PC-3 (cell line): ENCODE data around the gene RBFOX2. TPM values are rescaled to one million over a fixed set of nuclear protein-coding genes. Genes with fewer than 3 reads are reported as not detected.
A peak's percentile ranks its signal among the peaks of the same experiment; 100 is the strongest.
"Not testable (repeated sequence)": the region's sequence is repeated elsewhere in the genome, so short reads cannot be mapped to it uniquely, and the experiment has no call there.

Experiments used
- ATAC-seq: fragments of 200-7000 bp; cut with Tn5 transposase; 2 replicates; pipeline ENCODE4 v1.9.1; 2020; ENCODE audit warnings: mild to moderate bottlenecking, moderate library complexity
- BruUV-seq: library from RNA; stranded (reverse); fragments of 400-500 nt; replicated peaks from 2 replicates; lab custom pipeline; 2021; lab: Mats Ljungman, UMichigan
- CTCF ChIA-PET: fragments of 300-600 bp; sonication (Branson Sonifier 250); formaldehyde crosslinking; loops from one replicate; lab custom pipeline; 2022; ENCODE audit warnings: antibody characterized with exemption; lab: Charles Lee
- POLR2A ChIA-PET: fragments of 300-600 bp; sonication (Branson Sonifier 250); formaldehyde crosslinking; loops from one replicate; lab custom pipeline; 2022; ENCODE audit warnings: antibody characterized with exemption; ENCODE audit not compliant: unreplicated experiment; lab: Charles Lee
- DNase-seq: peaks from one replicate; pipeline ENCODE4 v3.0.0-alpha.2; 2015
- H2AFZ ChIP-seq: fragments of 300-600 bp; sonication (generic); 2 replicates; pipeline ENCODE4 v1.6.0; 2016; ENCODE audit warnings: antibody characterized with exemption, low read length
- H3F3A ChIP-seq: fragments of 300-600 bp; sonication (generic); one replicate; pipeline ENCODE4 v1.6.0; 2017; ENCODE audit warnings: antibody characterized with exemption, low read length, control low read depth, mild to moderate bottlenecking; ENCODE audit not compliant: unreplicated experiment
- H3K27ac ChIP-seq: fragments of 300-600 bp; sonication (generic); 2 replicates; pipeline ENCODE4 v1.5.1; 2016; ENCODE audit warnings: mild to moderate bottlenecking, low read length
- H3K27me3 ChIP-seq: fragments of 300-600 bp; sonication (generic); 2 replicates; pipeline ENCODE4 v1.6.1; 2016; ENCODE audit warnings: low read length, mixed read lengths
- H3K36me3 ChIP-seq: fragments of 300-600 bp; sonication (generic); 2 replicates; pipeline ENCODE4 v1.6.1; 2016; ENCODE audit warnings: low read depth, mixed run types, low read length, mixed read lengths
- H3K4me1 ChIP-seq: fragments of 300-600 bp; sonication (generic); 2 replicates; pipeline ENCODE4 v1.5.1; 2016; ENCODE audit warnings: low read length; ENCODE audit not compliant: insufficient read depth
- H3K4me2 ChIP-seq: fragments of 300-600 bp; sonication (generic); 2 replicates; pipeline ENCODE4 v1.6.0; 2016; ENCODE audit warnings: low read length
- H3K4me3 ChIP-seq: fragments of 300-600 bp; sonication (generic); 2 replicates; pipeline ENCODE4 v1.5.1; 2016; ENCODE audit warnings: mild to moderate bottlenecking, low read length, mixed read lengths
- H3K79me2 ChIP-seq: fragments of 300-600 bp; sonication (generic); 2 replicates; pipeline ENCODE4 v1.6.1; 2017; ENCODE audit warnings: low read length, mixed read lengths
- H3K9ac ChIP-seq: fragments of 300-600 bp; sonication (generic); 2 replicates; pipeline ENCODE4 v1.6.0; 2016; ENCODE audit warnings: mild to moderate bottlenecking, low read length
- H3K9me2 ChIP-seq: fragments of 300-600 bp; sonication (generic); replicated peaks from 2 replicates; pipeline ENCODE4 v1.6.1; 2016; ENCODE audit warnings: mixed run types, low read length, mixed read lengths
- H3K9me3 ChIP-seq: fragments of 300-600 bp; sonication (generic); 2 replicates; pipeline ENCODE4 v1.6.1; 2016; ENCODE audit warnings: low read length, mixed read lengths
- H4K20me1 ChIP-seq: fragments of 300-600 bp; sonication (generic); 2 replicates; pipeline ENCODE4 v1.6.1; 2016; ENCODE audit warnings: low read length, mixed read lengths
- EZH2 ChIP-seq: fragments of 300-600 bp; sonication (generic); IDR thresholded peaks from one replicate; pipeline ENCODE4 v1.6.1; 2017; ENCODE audit warnings: antibody characterized with exemption, mild to moderate bottlenecking, low read length; ENCODE audit not compliant: unreplicated experiment
- EZH2phosphoT487 ChIP-seq: fragments of 300-600 bp; sonication (generic); IDR thresholded peaks from 2 replicates; pipeline ENCODE4 v1.6.1; 2018; ENCODE audit warnings: mild to moderate bottlenecking, antibody characterized with exemption, low read length, borderline replicate concordance
- intact Hi-C: fragments of 100-400 bp; cut with micrococcal nuclease; formaldehyde crosslinking; loops from 2 replicates; pipeline ENCODE4 v1.9.0; 2023
- total RNA-seq: library from RNA; depleted of rRNA; stranded (reverse); fragments of >200 nt; gene quantifications from 2 replicates; pipeline ENCODE4 v1.2.3, GENCODE V29; 2014
- TF ChIP-seq, protein P1 (sequence below): fragments of 300-600 bp; sonication (generic); conservative IDR thresholded peaks from 2 replicates; pipeline ENCODE4 v1.5.1; 2017; ENCODE audit warnings: antibody characterized with exemption, low read depth, mild to moderate bottlenecking, low read length

RBFOX2 gene
- total RNA-seq, 1 experiment from 2014 or later = 75.1 TPM

DNA sequence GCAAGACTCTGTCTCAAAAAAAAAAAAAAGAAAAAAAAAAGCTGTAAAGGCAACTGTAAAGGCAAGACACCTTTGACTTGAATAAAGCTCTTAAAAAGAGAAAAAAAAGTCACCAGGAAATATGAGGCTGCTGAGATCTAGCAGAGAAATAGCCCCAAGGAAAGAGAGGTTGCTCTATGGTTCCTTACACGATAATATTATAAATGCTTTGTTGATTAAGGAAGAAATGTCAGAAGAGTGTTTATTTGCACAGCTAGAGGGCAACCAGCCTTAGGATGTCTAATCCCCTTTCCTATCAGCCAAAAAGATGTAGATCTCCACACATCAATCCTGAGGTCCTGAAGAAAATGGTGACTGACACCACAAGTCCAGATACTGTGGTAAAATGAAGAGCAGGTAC, 32.0 kb downstream of the RBFOX2 start:
- Histone ChIP-seq H3F3A (no peaks in the 10 kb centered on the region), H3K9ac (no peak overlapping the region), H3K4me1 (no peaks in the 10 kb centered on the region), H2AFZ (no peak overlapping the region), H3K27me3 (no peaks in the 10 kb centered on the region), H3K79me2 (peaks cover 41% of the 10 kb centered on the region), H3K4me3 (no peak overlapping the region), H3K4me2 (no peak overlapping the region), H3K9me3 (no peaks in the 10 kb centered on the region), H3K9me2 (no peaks in the 10 kb centered on the region), H4K20me1 (no peaks in the 10 kb centered on the region), H3K36me3 (no peaks in the 10 kb centered on the region), H3K27ac (no peak overlapping the region)
- POLR2A ChIA-PET = no interaction called here
- BruUV-seq = no TSS peak
- CTCF ChIA-PET = no interaction called here
- TF ChIP-seq EZH2phosphoT487 (no peak), EZH2 (no peak)
- TF ChIP-seq, protein P1, sequence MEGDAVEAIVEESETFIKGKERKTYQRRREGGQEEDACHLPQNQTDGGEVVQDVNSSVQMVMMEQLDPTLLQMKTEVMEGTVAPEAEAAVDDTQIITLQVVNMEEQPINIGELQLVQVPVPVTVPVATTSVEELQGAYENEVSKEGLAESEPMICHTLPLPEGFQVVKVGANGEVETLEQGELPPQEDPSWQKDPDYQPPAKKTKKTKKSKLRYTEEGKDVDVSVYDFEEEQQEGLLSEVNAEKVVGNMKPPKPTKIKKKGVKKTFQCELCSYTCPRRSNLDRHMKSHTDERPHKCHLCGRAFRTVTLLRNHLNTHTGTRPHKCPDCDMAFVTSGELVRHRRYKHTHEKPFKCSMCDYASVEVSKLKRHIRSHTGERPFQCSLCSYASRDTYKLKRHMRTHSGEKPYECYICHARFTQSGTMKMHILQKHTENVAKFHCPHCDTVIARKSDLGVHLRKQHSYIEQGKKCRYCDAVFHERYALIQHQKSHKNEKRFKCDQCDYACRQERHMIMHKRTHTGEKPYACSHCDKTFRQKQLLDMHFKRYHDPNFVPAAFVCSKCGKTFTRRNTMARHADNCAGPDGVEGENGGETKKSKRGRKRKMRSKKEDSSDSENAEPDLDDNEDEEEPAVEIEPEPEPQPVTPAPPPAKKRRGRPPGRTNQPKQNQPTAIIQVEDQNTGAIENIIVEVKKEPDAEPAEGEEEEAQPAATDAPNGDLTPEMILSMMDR = no peak
- ATAC-seq = no peak
- no peak for DNase-seq
- intact Hi-C loops = no loop called here

DNA sequence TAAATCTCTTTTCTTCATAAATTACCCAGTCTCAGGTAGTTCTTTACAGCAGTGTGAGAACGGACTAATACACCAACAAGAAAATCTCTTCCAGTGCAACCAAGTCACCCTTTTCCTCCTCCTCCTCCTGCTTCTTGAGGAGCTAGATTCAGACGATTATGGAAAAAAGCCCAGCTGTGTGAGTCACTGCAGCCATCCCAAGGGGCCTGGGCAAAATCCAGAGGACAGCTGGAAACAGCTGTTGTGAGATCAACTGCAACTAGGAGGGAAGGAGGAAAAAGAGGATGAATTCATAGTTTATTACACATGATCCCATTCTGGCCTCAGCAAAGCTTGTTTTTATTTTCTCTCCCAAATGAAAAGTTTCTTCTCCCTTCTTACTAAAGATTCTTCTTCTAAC, 32.9 kb downstream of the RBFOX2 start:
- ChIA-PET CTCF (no interaction called here), POLR2A (no interaction called here)
- no peaks in the 10 kb centered on the region for H3K36me3 ChIP-seq
- no peak overlapping the region for H3K27ac ChIP-seq
- no peak overlapping the region for H2AFZ ChIP-seq
- no peaks in the 10 kb centered on the region for H4K20me1 ChIP-seq
- TF ChIP-seq EZH2phosphoT487 = no peak
- TF ChIP-seq EZH2 = no peak
- TF ChIP-seq, protein P1 = no peak
- H3K4me3 ChIP-seq = no peak overlapping the region
- no peaks in the 10 kb centered on the region for H3K4me1 ChIP-seq
- no peaks in the 10 kb centered on the region for H3F3A ChIP-seq
- DNase-seq (peak; percentile 37), ATAC-seq (peak; percentile 50; the same call in 1 of the 2 replicates)
- H3K9me3 ChIP-seq = no peaks in the 10 kb centered on the region
- intact Hi-C loops = no loop called here
- peaks cover 48% of the 10 kb centered on the region for H3K79me2 ChIP-seq
- H3K27me3 ChIP-seq = no peaks in the 10 kb centered on the region
- no peaks in the 10 kb centered on the region for H3K9me2 ChIP-seq
- H3K9ac ChIP-seq = no peak overlapping the region
- H3K4me2 ChIP-seq = no peak overlapping the region
- no TSS peak for BruUV-seq

DNA sequence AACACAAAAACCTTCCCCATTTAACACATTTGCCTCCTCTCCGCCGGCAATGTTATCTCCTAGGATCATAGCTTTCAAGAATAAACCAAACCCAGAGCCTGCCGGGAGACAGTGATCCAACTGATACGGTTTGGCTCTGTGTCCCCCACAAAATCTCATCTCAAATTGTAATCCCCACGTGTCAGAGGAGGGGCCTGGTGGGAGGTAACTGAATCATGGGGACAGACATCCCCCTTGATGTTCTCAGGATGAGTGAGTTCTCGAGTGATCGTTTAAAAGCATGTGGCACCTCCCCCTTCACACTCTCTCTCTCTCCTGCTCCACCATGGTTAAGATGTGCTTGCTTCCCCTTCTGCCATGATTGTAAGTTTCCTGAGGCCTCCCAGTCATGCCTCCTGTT, 33.3 kb downstream of the RBFOX2 start:
- peaks cover 48% of the 10 kb centered on the region for H3K79me2 ChIP-seq
- no peak overlapping the region for H2AFZ ChIP-seq
- H3K4me3 ChIP-seq = no peak overlapping the region
- ATAC-seq (no peak), DNase-seq (no peak)
- no peak overlapping the region for H3K4me2 ChIP-seq
- no TSS peak for BruUV-seq
- H3K9me2 ChIP-seq = no peaks in the 10 kb centered on the region
- no peak overlapping the region for H3K27ac ChIP-seq
- POLR2A ChIA-PET = no interaction called here
- H3K36me3 ChIP-seq = no peaks in the 10 kb centered on the region
- TF ChIP-seq EZH2phosphoT487 (no peak), EZH2 (no peak)
- TF ChIP-seq, protein P1 = no peak
- H3K4me1 ChIP-seq = no peaks in the 10 kb centered on the region
- H3K9ac ChIP-seq = no peak overlapping the region
- no peaks in the 10 kb centered on the region for H4K20me1 ChIP-seq
- no peaks in the 10 kb centered on the region for H3F3A ChIP-seq
- intact Hi-C loops = no loop called here
- CTCF ChIA-PET = no interaction called here
- no peaks in the 10 kb centered on the region for H3K27me3 ChIP-seq
- H3K9me3 ChIP-seq = no peaks in the 10 kb centered on the region

- CTCF ChIA-PET, H3F3A ChIP-seq, H3K27ac ChIP-seq, H3K4me1 ChIP-seq, H3K9me3 ChIP-seq, ATAC-seq, H4K20me1 ChIP-seq, POLR2A ChIA-PET, H2AFZ ChIP-seq, BruUV-seq, H3K36me3 ChIP-seq, H3K9me2 ChIP-seq, H3K4me2 ChIP-seq, DNase-seq, H3K9ac ChIP-seq, H3K27me3 ChIP-seq, intact Hi-C loops, H3K4me3 ChIP-seq: not testable (repeated sequence)
- peaks cover 37% of the 10 kb centered on the region for H3K79me2 ChIP-seq
Observed at GRCh38 chr22:35993727-35994126, 34.9 kb downstream of the RBFOX2 start.
